Stimulated activated CD8-positive, alpha-beta memory T cell treated with anti-CD3 and anti-CD28 coated beads, Interleukin-7, amount 100 ng/mL, for 4 hours (primary cell): Measurements from ENCODE around the gene IPO9.
"Not testable (repeated sequence)": the region's sequence is repeated elsewhere in the genome, so short reads cannot be mapped to it uniquely, and the experiment has no call there.

Experiments
- DNase-seq, 2 donors: peaks; one replicate each; pipeline ENCODE4 v3.0.0-alpha.2; 2020; ENCODE audit warnings: low read depth in 2 of 2

The IPO9 gene

GRCh38 chr1:201848230-201848629 is 19.3 kb downstream of the IPO9 start:
- no peak for DNase-seq

- DNase-seq: no peak
Observed at GRCh38 chr1:201849372-201850052, 20.6 kb downstream of the IPO9 start.

GRCh38 chr1:201850053-201850397 is 21.1 kb downstream of the IPO9 start:
- no peak for DNase-seq

- DNase-seq: no peak
Observed at GRCh38 chr1:201851949-201852348, 23.0 kb downstream of the IPO9 start.

- DNase-seq: not testable (repeated sequence)
Observed at GRCh38 chr1:201856722-201857121, 27.8 kb downstream of the IPO9 start.

GRCh38 chr1:201859424-201859823 is 30.5 kb downstream of the IPO9 start:
- no peak for DNase-seq

- no peak for DNase-seq
Observed at GRCh38 chr1:201861448-201861847, 32.5 kb downstream of the IPO9 start.

- DNase-seq: no peak
Observed at GRCh38 chr1:201870397-201870796, 41.4 kb downstream of the IPO9 start.

- no peak for DNase-seq
Observed at GRCh38 chr1:201874672-201875071, 45.7 kb downstream of the IPO9 start.

GRCh38 chr1:201876148-201876818 is 47.3 kb downstream of the IPO9 start:
- no peak for DNase-seq

- DNase-seq: no peak
Observed at GRCh38 chr1:201877877-201878401, 49.0 kb downstream of the IPO9 start.

GRCh38 chr1:201880928-201881571 is 52.1 kb downstream of the IPO9 start:
- DNase-seq: no peak

GRCh38 chr1:201881617-201882016 is 52.7 kb downstream of the IPO9 start:
- DNase-seq: no peak

GRCh38 chr1:201882665-201883132 is 53.7 kb downstream of the IPO9 start:
- DNase-seq: no peak

- no peak for DNase-seq
Observed at GRCh38 chr1:201883266-201883665, 54.3 kb downstream of the IPO9 start.

GRCh38 chr1:201883786-201884185 is 54.8 kb downstream of the IPO9 start:
- DNase-seq: no peak

- DNase-seq: no peak
Observed at GRCh38 chr1:201884425-201884824, 55.5 kb downstream of the IPO9 start.

GRCh38 chr1:201885531-201886075 is 56.6 kb downstream of the IPO9 start:
- DNase-seq: no peak

GRCh38 chr1:201886103-201886885 is 57.3 kb downstream of the IPO9 start:
- DNase-seq: no peak

GRCh38 chr1:201887116-201887866 is 58.3 kb downstream of the IPO9 start:
- DNase-seq: no peak
